Measurements from ENCODE around the gene TRNAU1AP. TPM values are rescaled to one million over a fixed set of nuclear protein-coding genes. Genes with fewer than 3 reads are reported as not detected.
A peak's percentile ranks its signal among the peaks of the same experiment; 100 is the strongest.

The TRNAU1AP gene
- total and polyA plus RNA-seq, 2 of the 13 experiments (the other 11 are each of a cell fraction or from before 2014, with no cell fraction given), result 29.0 to 42.9 TPM

DNA sequence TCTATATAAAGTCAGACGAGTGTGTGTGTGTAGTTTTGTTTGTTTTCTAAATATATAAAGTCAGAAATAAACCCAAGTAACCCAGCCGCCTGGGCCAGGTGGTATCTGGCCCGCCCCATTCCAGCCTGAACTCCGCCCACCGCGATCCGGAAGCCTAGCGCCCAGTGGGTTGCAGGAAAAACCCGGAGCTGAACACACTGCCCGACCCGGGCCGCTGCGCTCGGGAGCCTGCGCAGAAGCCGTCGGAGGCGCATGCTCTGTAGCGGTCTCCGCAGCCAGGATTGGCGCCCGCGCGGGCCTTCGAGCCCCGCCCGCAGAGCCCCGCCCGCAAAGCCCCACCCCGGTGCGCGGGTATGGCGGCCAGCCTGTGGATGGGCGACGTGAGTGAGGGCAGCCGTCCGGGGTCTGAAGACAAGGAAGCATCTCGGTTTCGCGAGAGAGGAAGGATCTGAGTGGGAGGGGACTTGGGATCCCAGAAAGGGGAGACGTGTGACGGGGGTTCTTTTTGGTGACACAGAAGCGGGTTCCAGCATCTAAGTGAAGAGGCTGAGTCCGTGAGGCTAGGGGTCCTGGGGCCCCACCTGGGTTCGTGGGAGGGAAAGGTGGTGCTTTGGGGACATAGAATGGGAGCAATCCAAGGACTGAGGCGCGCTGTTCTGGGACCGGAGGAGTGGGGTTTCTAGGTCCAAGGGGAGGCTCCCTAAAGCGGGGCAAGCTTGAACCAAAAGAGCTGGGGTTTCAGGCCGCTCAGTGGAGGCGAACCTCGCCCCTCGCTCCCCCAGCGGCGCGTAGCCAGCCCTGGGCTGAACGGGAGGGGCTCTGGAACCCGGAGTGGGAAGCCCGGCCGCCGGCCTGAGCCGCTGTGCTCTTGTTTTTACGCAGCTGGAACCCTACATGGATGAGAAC is at the start of gene TRNAU1AP (continued):
- TF ChIP-seq ZNF589 (CRISPR knock-in tag; conservative IDR thresholded peaks at IDR 0.05) (no peak), SP140L (CRISPR knock-in tag; IDR thresholded peaks at IDR 0.05; ENCODE audit: borderline replicate concordance) (no peak), MIXL1 (CRISPR knock-in tag; IDR thresholded peaks at IDR 0.05) (peak; percentile 79), HHEX (CRISPR knock-in tag; IDR thresholded peaks at IDR 0.05) (no peak), CBX1 (IDR thresholded peaks at IDR 0.05; ENCODE audit: low read depth) (no peak), ZNF558 (CRISPR knock-in tag; IDR thresholded peaks at IDR 0.05; ENCODE audit: borderline replicate concordance) (peak; percentile 87; the same call in 1 of the 2 replicates), EP300 (IDR thresholded peaks at IDR 0.05; ENCODE audit: low read depth in 2 of 2, low read length in 2 of 2) (peak in 1 of 2 experiments; percentile 56; a peak in 2 of 4 replicates), EP300 (CRISPR knock-in tag; IDR thresholded peaks at IDR 0.05; ENCODE audit: borderline replicate concordance) (no peak), ZNF101 (CRISPR knock-in tag; IDR thresholded peaks at IDR 0.05; ENCODE audit: borderline replicate concordance, low read depth) (no peak), POLR2A (IDR thresholded peaks at IDR 0.05; ENCODE audit: insufficient read depth in 1 of 2, low read depth in 2 of 2, low read length in 2 of 2) (peak; percentile 48 to 81), HOXD1 (CRISPR knock-in tag; IDR thresholded peaks at IDR 0.05) (no peak), KMT2A (CRISPR knock-in tag; IDR thresholded peaks at IDR 0.05) (0 out of 2 replicates have a peak, but pooled peaks have one; percentile 38)
- TF ChIP-seq, protein P1, sequence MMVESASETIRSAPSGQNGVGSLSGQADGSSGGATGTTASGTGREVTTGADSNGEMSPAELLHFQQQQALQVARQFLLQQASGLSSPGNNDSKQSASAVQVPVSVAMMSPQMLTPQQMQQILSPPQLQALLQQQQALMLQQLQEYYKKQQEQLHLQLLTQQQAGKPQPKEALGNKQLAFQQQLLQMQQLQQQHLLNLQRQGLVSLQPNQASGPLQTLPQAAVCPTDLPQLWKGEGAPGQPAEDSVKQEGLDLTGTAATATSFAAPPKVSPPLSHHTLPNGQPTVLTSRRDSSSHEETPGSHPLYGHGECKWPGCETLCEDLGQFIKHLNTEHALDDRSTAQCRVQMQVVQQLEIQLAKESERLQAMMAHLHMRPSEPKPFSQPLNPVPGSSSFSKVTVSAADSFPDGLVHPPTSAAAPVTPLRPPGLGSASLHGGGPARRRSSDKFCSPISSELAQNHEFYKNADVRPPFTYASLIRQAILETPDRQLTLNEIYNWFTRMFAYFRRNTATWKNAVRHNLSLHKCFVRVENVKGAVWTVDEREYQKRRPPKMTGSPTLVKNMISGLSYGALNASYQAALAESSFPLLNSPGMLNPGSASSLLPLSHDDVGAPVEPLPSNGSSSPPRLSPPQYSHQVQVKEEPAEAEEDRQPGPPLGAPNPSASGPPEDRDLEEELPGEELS (CRISPR knock-in tag; IDR thresholded peaks at IDR 0.05), result peak; percentile 48; the same call in 1 of the 2 replicates
- TF ChIP-seq, protein P2, sequence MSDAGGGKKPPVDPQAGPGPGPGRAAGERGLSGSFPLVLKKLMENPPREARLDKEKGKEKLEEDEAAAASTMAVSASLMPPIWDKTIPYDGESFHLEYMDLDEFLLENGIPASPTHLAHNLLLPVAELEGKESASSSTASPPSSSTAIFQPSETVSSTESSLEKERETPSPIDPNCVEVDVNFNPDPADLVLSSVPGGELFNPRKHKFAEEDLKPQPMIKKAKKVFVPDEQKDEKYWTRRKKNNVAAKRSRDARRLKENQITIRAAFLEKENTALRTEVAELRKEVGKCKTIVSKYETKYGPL (CRISPR knock-in tag; IDR thresholded peaks at IDR 0.05), result no peak
- TF ChIP-seq, protein P3, sequence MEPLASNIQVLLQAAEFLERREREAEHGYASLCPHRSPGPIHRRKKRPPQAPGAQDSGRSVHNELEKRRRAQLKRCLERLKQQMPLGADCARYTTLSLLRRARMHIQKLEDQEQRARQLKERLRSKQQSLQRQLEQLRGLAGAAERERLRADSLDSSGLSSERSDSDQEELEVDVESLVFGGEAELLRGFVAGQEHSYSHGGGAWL (CRISPR knock-in tag; IDR thresholded peaks at IDR 0.05), result no peak
- TF ChIP-seq, protein P4, sequence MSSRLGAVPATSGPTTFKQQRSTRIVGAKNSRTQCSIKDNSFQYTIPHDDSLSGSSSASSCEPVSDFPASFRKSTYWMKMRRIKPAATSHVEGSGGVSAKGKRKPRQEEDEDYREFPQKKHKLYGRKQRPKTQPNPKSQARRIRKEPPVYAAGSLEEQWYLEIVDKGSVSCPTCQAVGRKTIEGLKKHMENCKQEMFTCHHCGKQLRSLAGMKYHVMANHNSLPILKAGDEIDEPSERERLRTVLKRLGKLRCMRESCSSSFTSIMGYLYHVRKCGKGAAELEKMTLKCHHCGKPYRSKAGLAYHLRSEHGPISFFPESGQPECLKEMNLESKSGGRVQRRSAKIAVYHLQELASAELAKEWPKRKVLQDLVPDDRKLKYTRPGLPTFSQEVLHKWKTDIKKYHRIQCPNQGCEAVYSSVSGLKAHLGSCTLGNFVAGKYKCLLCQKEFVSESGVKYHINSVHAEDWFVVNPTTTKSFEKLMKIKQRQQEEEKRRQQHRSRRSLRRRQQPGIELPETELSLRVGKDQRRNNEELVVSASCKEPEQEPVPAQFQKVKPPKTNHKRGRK (CRISPR knock-in tag; IDR thresholded peaks at IDR 0.05), result no peak
- TF ChIP-seq, protein P5, sequence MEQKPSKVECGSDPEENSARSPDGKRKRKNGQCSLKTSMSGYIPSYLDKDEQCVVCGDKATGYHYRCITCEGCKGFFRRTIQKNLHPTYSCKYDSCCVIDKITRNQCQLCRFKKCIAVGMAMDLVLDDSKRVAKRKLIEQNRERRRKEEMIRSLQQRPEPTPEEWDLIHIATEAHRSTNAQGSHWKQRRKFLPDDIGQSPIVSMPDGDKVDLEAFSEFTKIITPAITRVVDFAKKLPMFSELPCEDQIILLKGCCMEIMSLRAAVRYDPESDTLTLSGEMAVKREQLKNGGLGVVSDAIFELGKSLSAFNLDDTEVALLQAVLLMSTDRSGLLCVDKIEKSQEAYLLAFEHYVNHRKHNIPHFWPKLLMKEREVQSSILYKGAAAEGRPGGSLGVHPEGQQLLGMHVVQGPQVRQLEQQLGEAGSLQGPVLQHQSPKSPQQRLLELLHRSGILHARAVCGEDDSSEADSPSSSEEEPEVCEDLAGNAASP (CRISPR knock-in tag; IDR thresholded peaks at IDR 0.05; ENCODE audit: borderline replicate concordance), result peak; percentile 54; the same call in 1 of the 2 replicates
- TF ChIP-seq, protein P6, sequence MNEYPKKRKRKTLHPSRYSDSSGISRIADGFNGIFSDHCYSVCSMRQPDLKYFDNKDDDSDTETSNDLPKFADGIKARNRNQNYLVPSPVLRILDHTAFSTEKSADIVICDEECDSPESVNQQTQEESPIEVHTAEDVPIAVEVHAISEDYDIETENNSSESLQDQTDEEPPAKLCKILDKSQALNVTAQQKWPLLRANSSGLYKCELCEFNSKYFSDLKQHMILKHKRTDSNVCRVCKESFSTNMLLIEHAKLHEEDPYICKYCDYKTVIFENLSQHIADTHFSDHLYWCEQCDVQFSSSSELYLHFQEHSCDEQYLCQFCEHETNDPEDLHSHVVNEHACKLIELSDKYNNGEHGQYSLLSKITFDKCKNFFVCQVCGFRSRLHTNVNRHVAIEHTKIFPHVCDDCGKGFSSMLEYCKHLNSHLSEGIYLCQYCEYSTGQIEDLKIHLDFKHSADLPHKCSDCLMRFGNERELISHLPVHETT (CRISPR knock-in tag; conservative IDR thresholded peaks at IDR 0.05), result no peak
- TF ChIP-seq, protein P7, sequence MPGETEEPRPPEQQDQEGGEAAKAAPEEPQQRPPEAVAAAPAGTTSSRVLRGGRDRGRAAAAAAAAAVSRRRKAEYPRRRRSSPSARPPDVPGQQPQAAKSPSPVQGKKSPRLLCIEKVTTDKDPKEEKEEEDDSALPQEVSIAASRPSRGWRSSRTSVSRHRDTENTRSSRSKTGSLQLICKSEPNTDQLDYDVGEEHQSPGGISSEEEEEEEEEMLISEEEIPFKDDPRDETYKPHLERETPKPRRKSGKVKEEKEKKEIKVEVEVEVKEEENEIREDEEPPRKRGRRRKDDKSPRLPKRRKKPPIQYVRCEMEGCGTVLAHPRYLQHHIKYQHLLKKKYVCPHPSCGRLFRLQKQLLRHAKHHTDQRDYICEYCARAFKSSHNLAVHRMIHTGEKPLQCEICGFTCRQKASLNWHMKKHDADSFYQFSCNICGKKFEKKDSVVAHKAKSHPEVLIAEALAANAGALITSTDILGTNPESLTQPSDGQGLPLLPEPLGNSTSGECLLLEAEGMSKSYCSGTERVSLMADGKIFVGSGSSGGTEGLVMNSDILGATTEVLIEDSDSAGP (CRISPR knock-in tag; IDR thresholded peaks at IDR 0.05; ENCODE audit: borderline replicate concordance), result peak; percentile 73
